Activated naive CD8-positive, alpha-beta T cell treated with anti-CD3 and anti-CD28 coated beads, Interleukin-2, amount 10 ng/mL, durations not matched to agents 7 days and 5 days (primary cell): Measurements from ENCODE around the gene SHF. TPM values are rescaled to one million over a fixed set of nuclear protein-coding genes. Genes with fewer than 3 reads are reported as not detected.
A peak's percentile ranks its signal among the peaks of the same experiment; 100 is the strongest.

ENCODE experiments used
- ATAC-seq: fragments of 150-1000 bp; cut with Tn5 transposase; one replicate; pipeline ENCODE4 v1.10.0; 2021; ENCODE audit warnings: low read depth, moderate library complexity
- POLR2A ChIA-PET: fragments of 350-600 bp; sonication (Branson Sonifier 250); formaldehyde crosslinking; loops from one replicate; lab custom pipeline; 2021; ENCODE audit warnings: antibody characterized with exemption; lab: Charles Lee
- DNase-seq: peaks from one replicate; pipeline ENCODE4 v3.0.0; 2021
- H3K27ac Mint-ChIP-seq: one replicate; pipeline ENCODE4 v1.8.0; 2022; ENCODE audit warnings: mild to moderate bottlenecking, mixed read lengths
- H3K27me3 Mint-ChIP-seq: one replicate; pipeline ENCODE4 v1.8.0; 2022; ENCODE audit warnings: mild to moderate bottlenecking, moderate library complexity, mixed read lengths
- H3K36me3 Mint-ChIP-seq: one replicate; pipeline ENCODE4 v1.8.0; 2021; ENCODE audit warnings: mild to moderate bottlenecking, mixed read lengths
- H3K4me1 Mint-ChIP-seq: one replicate; pipeline ENCODE4 v1.8.0; 2021; ENCODE audit warnings: mixed read lengths
- H3K4me3 Mint-ChIP-seq: one replicate; pipeline ENCODE4 v1.8.0; 2022; ENCODE audit warnings: mild to moderate bottlenecking, moderate library complexity, mixed read lengths
- H3K9me3 Mint-ChIP-seq: one replicate; pipeline ENCODE4 v1.8.0; 2021; ENCODE audit warnings: mixed read lengths
- total RNA-seq, 2 experiments: library from RNA; stranded (reverse); gene quantifications; one replicate each; pipeline ENCODE4 v1.2.3, GENCODE V29; 2021

SHF gene
- total RNA-seq, 2 experiments from 2014 or later = 2.1 to 2.3 TPM

- Mint-ChIP-seq H3K4me3 (no peak overlapping the region), H3K4me1 (no peaks in the 10 kb centered on the region), H3K36me3 (no peaks in the 10 kb centered on the region), H3K9me3 (no peaks in the 10 kb centered on the region), H3K27me3 (no peaks in the 10 kb centered on the region), H3K27ac (no peak overlapping the region)
- POLR2A ChIA-PET = no interaction called here
- ATAC-seq (no peak), DNase-seq (no peak)
Measured at GRCh38 chr15:45174577-45174976, 13.2 kb downstream of the SHF start.

GRCh38 chr15:45174069-45174468 is 13.7 kb downstream of the SHF start:
- H3K27me3 Mint-ChIP-seq = no peaks in the 10 kb centered on the region
- ATAC-seq (no peak), DNase-seq (no peak)
- no peak overlapping the region for H3K4me3 Mint-ChIP-seq
- H3K27ac Mint-ChIP-seq = no peak overlapping the region
- no peaks in the 10 kb centered on the region for H3K36me3 Mint-ChIP-seq
- no peaks in the 10 kb centered on the region for H3K9me3 Mint-ChIP-seq
- no peaks in the 10 kb centered on the region for H3K4me1 Mint-ChIP-seq
- POLR2A ChIA-PET = no interaction called here

GRCh38 chr15:45171912-45172311 is 15.9 kb downstream of the SHF start:
- no peaks in the 10 kb centered on the region for H3K27me3 Mint-ChIP-seq
- ATAC-seq (no peak), DNase-seq (no peak)
- POLR2A ChIA-PET = no interaction called here
- H3K9me3 Mint-ChIP-seq = no peaks in the 10 kb centered on the region
- peaks cover 2% of the 10 kb centered on the region for H3K4me1 Mint-ChIP-seq
- H3K4me3 Mint-ChIP-seq = no peak overlapping the region
- H3K36me3 Mint-ChIP-seq = no peaks in the 10 kb centered on the region
- H3K27ac Mint-ChIP-seq = no peak overlapping the region

- H3K4me1 Mint-ChIP-seq = peaks cover 10% of the 10 kb centered on the region
- DNase-seq (no peak), ATAC-seq (no peak)
- H3K4me3 Mint-ChIP-seq = no peak overlapping the region
- no peak overlapping the region for H3K27ac Mint-ChIP-seq
- H3K9me3 Mint-ChIP-seq = no peaks in the 10 kb centered on the region
- POLR2A ChIA-PET = interaction anchor here (0.7 to 3.3 kb wide), 3 partner anchors 9 to 243 kb away, joined by 3 to 14 read pairs (median 3); no protein-coding TSS in a partner anchor
- H3K36me3 Mint-ChIP-seq = no peaks in the 10 kb centered on the region
- no peaks in the 10 kb centered on the region for H3K27me3 Mint-ChIP-seq
Measured at GRCh38 chr15:45169608-45170480, 17.9 kb downstream of the SHF start.

GRCh38 chr15:45168751-45169551 is 18.8 kb downstream of the SHF start:
- Mint-ChIP-seq H3K4me1 (peaks cover 10% of the 10 kb centered on the region), H3K36me3 (no peaks in the 10 kb centered on the region), H3K9me3 (no peaks in the 10 kb centered on the region), H3K27me3 (no peaks in the 10 kb centered on the region), H3K27ac (no peak overlapping the region), H3K4me3 (no peak overlapping the region)
- POLR2A ChIA-PET = interaction anchor here (0.9 to 3.3 kb wide), 5 partner anchors 10 to 234 kb away, joined by 3 to 14 read pairs (median 4); a partner anchor contains a TSS
- no peak for ATAC-seq
- DNase-seq = no peak

GRCh38 chr15:45168286-45168685 is 19.5 kb downstream of the SHF start:
- Mint-ChIP-seq H3K4me3 (no peak overlapping the region), H3K27ac (no peak overlapping the region), H3K27me3 (no peaks in the 10 kb centered on the region), H3K9me3 (no peaks in the 10 kb centered on the region), H3K36me3 (no peaks in the 10 kb centered on the region), H3K4me1 (peaks cover 10% of the 10 kb centered on the region)
- POLR2A ChIA-PET = interaction anchor here (0.9 to 3.3 kb wide), 4 partner anchors 11 to 234 kb away, joined by 3 to 14 read pairs (median 6); a partner anchor contains a TSS
- no peak for ATAC-seq
- no peak for DNase-seq

GRCh38 chr15:45167631-45168205 is 20.0 kb downstream of the SHF start:
- ATAC-seq = no peak
- POLR2A ChIA-PET = interaction anchor here (0.6 to 3.3 kb wide), 7 partner anchors 30 to 478 kb away, joined by 3 to 14 read pairs (median 6); a partner anchor contains a TSS
- no peaks in the 10 kb centered on the region for H3K27me3 Mint-ChIP-seq

GRCh38 chr15:45166834-45167630 is 20.7 kb downstream of the SHF start:
- no peaks in the 10 kb centered on the region for H3K36me3 Mint-ChIP-seq
- ATAC-seq (peak; percentile 93), DNase-seq (peak; percentile 81)
- peak overlapping the region; percentile 79 for H3K27ac Mint-ChIP-seq
- no peaks in the 10 kb centered on the region for H3K9me3 Mint-ChIP-seq
- peaks cover 11% of the 10 kb centered on the region for H3K4me1 Mint-ChIP-seq
- H3K27me3 Mint-ChIP-seq = no peaks in the 10 kb centered on the region
- POLR2A ChIA-PET = interaction anchor here (0.6 to 3.3 kb wide), 8 partner anchors 20 to 477 kb away, joined by 3 to 14 read pairs (median 5); a partner anchor contains a TSS
- peak overlapping the region; percentile 69 for H3K4me3 Mint-ChIP-seq

More at GRCh38 chr15:45167631-45168205, 20.0 kb downstream of the SHF start:
- peak overlapping the region; percentile 69 for H3K4me3 Mint-ChIP-seq
- peak overlapping the region; percentile 79 for H3K27ac Mint-ChIP-seq
- peaks cover 10% of the 10 kb centered on the region for H3K4me1 Mint-ChIP-seq
- H3K9me3 Mint-ChIP-seq = no peaks in the 10 kb centered on the region
- H3K36me3 Mint-ChIP-seq = no peaks in the 10 kb centered on the region
- DNase-seq = no peak

GRCh38 chr15:45165536-45165935 is 22.2 kb downstream of the SHF start:
- no peaks in the 10 kb centered on the region for H3K27me3 Mint-ChIP-seq
- H3K36me3 Mint-ChIP-seq = no peaks in the 10 kb centered on the region
- no peak for ATAC-seq
- no peak for DNase-seq
- peaks cover 12% of the 10 kb centered on the region for H3K4me1 Mint-ChIP-seq
- H3K27ac Mint-ChIP-seq = peak overlapping the region; percentile 69
- H3K4me3 Mint-ChIP-seq = peak overlapping the region; percentile 73
- POLR2A ChIA-PET = interaction anchor here (1.6 to 3.1 kb wide), 2 partner anchors 21 to 34 kb away, joined by 3 to 40 read pairs; no protein-coding TSS in a partner anchor
- no peaks in the 10 kb centered on the region for H3K9me3 Mint-ChIP-seq

- H3K4me1 Mint-ChIP-seq = peaks cover 12% of the 10 kb centered on the region
- H3K4me3 Mint-ChIP-seq = peak overlapping the region; percentile 40
- POLR2A ChIA-PET = interaction anchor here (3.1 kb wide), 1 partner anchor 35 kb away, joined by 40 read pairs; no protein-coding TSS in a partner anchor
- H3K9me3 Mint-ChIP-seq = no peaks in the 10 kb centered on the region
- H3K27ac Mint-ChIP-seq = peak overlapping the region; percentile 69
- DNase-seq = no peak
- ATAC-seq = no peak
- H3K36me3 Mint-ChIP-seq = no peaks in the 10 kb centered on the region
- no peaks in the 10 kb centered on the region for H3K27me3 Mint-ChIP-seq
Measured at GRCh38 chr15:45164914-45165313, 22.9 kb downstream of the SHF start.

GRCh38 chr15:45163508-45163856 is 24.3 kb downstream of the SHF start:
- Mint-ChIP-seq H3K27ac (no peak overlapping the region), H3K36me3 (no peaks in the 10 kb centered on the region), H3K4me1 (peaks cover 16% of the 10 kb centered on the region), H3K4me3 (no peak overlapping the region), H3K27me3 (no peaks in the 10 kb centered on the region), H3K9me3 (no peaks in the 10 kb centered on the region)
- ATAC-seq (no peak), DNase-seq (no peak)
- POLR2A ChIA-PET = interaction anchor here (0.6 to 3.1 kb wide), 6 partner anchors 12 to 239 kb away, joined by 3 to 40 read pairs (median 4); a partner anchor contains a TSS
